ENCODE data around the gene CITED2. TPM values are rescaled to one million over a fixed set of nuclear protein-coding genes. Genes with fewer than 3 reads are reported as not detected.

Gene CITED2
- total RNA-seq, 1 donor from 2014 or later: 421 TPM

GRCh38 chr6:139324301-139324555 lies 50.2 kb downstream of the CITED2 start:
- no peaks in the 10 kb centered on the region for H3K27me3 Mint-ChIP-seq (ENCODE audit: unreplicated experiment)
- no peak for DNase-seq (ENCODE audit: extremely low spot score, unreplicated experiment)
- no peaks in the 10 kb centered on the region for H3K9me3 Mint-ChIP-seq (ENCODE audit: unreplicated experiment)
- no peaks in the 10 kb centered on the region for H3K36me3 Mint-ChIP-seq (ENCODE audit: unreplicated experiment)
- no peak for TF ChIP-seq CTCF (IDR thresholded peaks at IDR 0.05)
- peaks cover 17% of the 10 kb centered on the region for H3K4me1 Mint-ChIP-seq (ENCODE audit: unreplicated experiment)
- H3K27ac Mint-ChIP-seq (ENCODE audit: unreplicated experiment): no peak overlapping the region
- no peak overlapping the region for H3K4me3 Mint-ChIP-seq (ENCODE audit: unreplicated experiment)

- no peak overlapping the region for H3K27ac Mint-ChIP-seq (ENCODE audit: unreplicated experiment)
- H3K36me3 Mint-ChIP-seq (ENCODE audit: unreplicated experiment): no peaks in the 10 kb centered on the region
- H3K4me1 Mint-ChIP-seq (ENCODE audit: unreplicated experiment): peaks cover 17% of the 10 kb centered on the region
- no peak overlapping the region for H3K4me3 Mint-ChIP-seq (ENCODE audit: unreplicated experiment)
- no peaks in the 10 kb centered on the region for H3K9me3 Mint-ChIP-seq (ENCODE audit: unreplicated experiment)
- H3K27me3 Mint-ChIP-seq (ENCODE audit: unreplicated experiment): no peaks in the 10 kb centered on the region
- DNase-seq (ENCODE audit: extremely low spot score, unreplicated experiment): no peak
- TF ChIP-seq CTCF (IDR thresholded peaks at IDR 0.05): no peak
Observed at GRCh38 chr6:139323511-139324300, 50.7 kb downstream of the CITED2 start.

Other genes with a start within 250 kb of the CITED2 start
- gene HECA, start 239.6 kb downstream of the CITED2 start, total RNA-seq: 24.3 and 26.2 TPM in 2 replicates
- gene TXLNB, start 82.7 kb downstream of the CITED2 start, total RNA-seq: 0.08 TPM in 1 of 2 replicates, not detected in the other

All from osteocyte (in vitro differentiated cells).